IPS-NIHi11 (cell line): Measurements from ENCODE around the gene MAEL.

Experiments used
- DNase-seq: peaks from one replicate; pipeline ENCODE4 v3.0.0; 2012; ENCODE audit warnings: mixed read lengths, low spot score

Gene MAEL

DNA sequence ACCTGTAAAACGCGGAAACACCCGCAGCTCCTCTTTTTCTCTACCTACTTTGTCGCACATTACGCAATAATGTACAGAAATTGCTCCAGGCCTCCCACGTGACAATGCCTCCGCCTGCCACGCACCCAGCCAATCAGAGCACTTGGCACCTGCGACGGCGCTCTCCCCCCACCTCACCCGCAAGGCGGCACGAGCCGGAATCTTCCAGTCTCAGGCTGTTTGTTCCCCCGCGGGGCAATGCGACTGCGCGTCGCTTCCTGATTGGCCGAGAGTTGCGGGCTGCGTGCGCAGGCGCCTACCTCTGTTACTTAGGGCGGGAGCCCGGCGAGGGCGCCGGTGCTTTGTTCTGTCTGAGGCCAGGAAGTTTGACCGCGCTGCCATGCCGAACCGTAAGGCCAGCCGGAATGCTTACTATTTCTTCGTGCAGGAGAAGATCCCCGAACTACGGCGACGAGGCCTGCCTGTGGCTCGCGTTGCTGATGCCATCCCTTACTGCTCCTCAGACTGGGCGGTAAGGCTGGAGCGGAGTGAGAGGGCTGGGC is at the start of gene MAEL:
Gene MAEL (plus strand): TSS at position 307 of the 542 bp plus-strand sequence. CDS start 73 bp downstream, at position 380.
- DNase-seq = no peak

DNA sequence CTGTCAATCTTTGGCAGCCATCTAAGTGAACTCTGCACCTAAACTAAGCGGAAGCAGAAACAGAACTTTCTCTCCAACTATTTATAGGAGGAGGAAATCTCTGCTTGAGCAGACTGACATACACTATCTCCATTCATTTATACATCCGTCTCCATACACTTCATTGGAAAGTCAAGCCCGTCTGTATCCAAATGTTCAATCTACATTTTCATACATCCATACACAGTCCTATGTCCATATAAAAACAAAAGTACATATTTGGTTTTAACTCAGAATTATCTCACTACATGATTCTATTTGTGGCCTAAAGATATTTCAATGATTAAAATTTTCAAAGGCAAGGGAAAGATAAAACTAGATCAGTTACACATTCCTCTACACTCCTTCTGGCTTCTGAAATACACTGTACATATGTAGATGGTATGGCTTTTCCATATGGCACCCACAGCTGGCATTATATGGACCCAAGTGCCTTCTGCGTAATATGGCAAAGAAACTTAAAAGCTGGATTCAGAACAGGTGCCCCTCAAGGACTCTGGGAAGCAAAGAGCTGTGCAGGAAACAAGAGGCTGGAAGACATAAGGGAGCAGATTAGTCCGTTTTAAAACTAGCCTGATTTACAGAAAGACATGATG is 49.2 kb upstream of the MAEL start:
- no peak for DNase-seq

DNA sequence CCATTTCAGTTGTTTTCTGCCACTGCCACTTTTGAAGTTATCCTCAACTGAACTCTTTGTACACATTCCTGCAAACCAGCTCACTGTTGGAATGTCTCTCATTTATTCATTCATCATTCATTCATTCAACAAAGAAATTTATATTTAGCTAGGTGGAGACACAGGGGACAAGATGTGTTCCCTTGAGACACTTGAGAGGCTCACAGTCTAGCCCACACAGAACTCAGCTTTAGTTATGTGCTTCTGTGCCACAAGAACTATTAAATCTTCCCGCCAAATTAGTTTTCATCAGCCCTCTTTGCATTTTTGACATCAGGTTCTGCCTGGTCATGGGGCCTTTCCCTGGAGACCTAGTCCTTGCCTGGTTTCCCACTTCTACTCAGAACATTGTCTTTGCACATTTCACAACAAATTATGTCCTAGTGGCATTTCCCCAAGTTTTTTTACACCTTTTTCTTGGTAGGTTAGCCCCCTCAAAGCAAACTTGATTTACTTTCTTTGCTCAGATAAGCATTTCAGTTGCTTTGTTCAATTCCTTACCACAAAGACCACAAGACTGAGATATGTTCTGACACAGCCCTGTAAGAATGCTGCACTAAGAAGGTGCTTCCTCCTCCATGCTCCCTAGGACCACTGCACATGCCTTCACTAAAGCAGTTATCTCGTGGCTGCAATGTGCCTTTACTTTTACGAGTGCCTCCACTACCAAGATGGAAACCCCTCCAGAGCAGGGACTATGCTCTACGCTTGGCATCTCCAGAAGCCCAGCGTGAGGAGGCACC is 44.7 kb upstream of the MAEL start:
- DNase-seq = no peak

DNA sequence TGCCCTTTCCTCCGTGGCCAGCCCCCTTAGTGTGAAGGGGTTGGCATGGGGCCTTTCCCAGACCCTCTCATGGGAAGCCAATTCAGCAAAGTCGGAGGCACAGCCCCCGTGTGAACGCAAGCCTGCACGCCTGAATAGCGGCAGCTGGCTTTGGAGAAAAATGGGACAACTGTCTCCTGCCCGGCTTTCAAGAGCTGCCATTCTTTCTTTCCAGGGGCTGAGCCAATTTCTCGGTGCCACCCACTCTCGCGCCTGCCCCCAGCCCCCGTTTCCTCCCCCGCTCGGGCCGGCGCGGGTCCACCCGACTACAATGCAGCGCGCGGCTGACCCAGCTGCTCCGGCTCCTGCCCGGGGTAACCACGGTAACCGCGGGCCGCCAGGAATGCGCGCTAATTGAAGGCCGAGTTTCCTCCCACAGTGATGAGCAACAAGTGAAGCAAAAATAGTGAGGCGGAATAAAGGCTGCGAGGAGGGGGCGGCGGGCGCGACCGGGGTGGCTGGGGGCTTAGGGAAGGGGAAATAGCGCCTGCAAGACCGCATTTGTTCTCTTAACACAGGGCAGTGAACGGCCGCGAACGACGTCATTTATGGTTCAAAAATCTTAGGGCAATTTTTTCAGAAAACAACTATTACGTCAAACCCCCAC is 41.6 kb upstream of the MAEL start:
- peak; percentile 80 for DNase-seq

DNA sequence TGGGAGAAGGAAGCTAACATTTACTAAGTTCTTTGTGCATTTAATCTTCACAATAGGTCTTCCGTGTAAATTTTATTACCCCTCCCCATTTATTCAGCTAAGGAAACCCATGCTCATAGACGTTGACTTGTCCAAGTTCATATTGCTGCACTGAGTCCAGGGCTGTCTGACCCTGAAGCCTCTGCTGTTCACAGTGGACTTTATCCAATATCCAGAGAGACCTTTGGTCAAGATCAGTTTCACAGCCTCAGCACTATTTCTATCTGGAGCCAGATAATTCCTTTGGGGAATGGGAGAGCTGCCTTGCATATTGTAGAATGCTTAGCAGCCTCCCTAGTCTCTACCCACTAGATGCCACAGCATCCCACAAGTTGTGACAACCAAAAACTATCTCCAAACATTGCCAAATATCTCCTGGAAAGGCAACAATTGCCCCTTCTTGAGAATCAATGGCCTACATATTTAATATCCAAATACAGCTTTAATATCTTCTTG is 40.2 kb upstream of the MAEL start:
- DNase-seq = no peak

DNA sequence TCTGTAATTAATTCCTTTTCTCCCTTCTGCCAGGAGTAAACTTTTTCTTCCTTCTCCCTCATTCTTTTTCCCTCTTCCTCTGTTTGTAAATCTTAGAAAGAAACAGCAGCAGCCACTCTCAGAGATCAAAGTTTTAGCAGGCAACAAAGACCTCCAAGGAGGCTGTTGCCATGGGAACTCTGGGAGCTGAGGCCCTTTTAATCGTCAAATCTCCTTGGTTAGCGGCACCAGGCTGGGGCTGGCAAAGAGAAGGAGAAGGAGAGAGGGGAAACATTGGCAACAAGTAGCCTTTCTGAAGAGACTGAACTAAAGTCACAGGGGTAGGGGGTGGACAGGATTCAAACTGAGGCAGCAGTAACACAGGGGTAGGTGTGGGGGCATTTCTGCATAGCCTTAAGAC is 38.9 kb upstream of the MAEL start:
- peak; percentile 44 for DNase-seq

DNA sequence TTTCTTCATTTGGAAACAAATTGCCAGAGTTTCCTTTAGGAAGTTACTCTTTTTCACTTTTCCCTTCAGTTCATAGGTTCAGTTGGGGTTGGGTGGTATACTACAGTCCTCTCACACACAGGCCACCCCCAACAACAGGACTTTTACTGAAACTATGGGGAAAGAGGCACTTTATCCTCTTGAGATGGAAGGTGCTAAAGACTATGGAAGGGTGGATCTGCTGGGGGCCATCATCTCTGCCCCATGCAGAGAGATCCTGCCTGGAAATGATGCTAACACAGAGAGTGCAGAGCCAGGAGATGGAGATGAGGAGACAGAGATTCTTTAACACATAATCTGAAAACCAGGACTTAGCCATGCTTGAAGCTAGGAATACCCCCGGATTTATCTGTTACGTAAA is 38.0 kb upstream of the MAEL start:
- no peak for DNase-seq

DNA sequence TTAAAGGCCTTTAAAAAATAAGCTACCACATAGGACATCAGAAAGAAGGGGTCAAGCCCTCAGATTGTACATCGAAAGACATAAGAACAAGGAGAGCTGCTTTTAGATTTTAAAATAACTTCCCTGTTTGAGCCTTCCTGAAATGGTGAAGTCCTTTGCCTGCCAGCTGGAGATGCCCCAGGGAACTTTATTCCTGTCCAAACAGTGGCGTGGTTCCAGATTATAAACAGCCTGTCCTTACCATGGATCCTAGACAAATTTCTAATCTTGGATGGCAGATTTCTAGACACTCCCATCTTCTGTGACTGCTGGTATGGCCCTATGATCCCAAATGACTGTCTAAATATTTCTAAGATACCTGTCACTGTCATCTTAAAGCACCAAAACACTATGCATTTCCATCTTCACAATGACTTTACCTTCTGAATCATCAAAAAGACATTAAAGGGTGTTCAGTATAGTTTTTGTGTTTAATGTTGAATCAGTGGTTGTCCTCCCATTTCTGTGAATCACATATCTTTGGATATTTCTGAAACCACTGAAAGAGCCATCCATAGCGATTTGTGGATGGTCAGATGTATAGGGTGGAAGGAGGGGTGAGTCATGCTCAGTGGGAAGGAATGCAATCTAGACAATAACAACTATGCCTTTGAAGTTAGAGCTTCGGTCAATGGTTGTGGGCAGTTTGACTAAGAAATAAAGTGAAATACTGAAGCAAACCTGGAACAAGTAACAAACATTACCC is 36.9 kb upstream of the MAEL start:
- DNase-seq = peak; percentile 39

DNA sequence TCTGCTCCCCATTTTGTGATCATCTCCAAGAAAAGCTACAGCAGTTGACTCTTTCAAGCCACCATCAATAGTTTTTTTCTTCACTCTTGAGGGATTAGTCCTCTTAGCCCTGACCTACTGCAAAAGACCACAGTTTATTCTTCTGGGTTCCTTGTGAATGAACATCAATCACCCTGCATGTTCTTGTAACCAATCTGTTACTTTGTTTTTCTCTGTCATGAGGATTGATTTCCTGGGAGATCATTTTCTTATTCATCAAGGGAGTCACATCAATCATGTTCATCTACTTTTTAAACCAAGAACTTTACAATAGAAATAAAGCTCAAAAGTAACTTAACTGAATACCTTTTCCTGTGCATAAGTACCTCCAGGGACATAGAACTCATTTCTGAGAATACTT is 35.6 kb upstream of the MAEL start:
- no peak for DNase-seq

DNA sequence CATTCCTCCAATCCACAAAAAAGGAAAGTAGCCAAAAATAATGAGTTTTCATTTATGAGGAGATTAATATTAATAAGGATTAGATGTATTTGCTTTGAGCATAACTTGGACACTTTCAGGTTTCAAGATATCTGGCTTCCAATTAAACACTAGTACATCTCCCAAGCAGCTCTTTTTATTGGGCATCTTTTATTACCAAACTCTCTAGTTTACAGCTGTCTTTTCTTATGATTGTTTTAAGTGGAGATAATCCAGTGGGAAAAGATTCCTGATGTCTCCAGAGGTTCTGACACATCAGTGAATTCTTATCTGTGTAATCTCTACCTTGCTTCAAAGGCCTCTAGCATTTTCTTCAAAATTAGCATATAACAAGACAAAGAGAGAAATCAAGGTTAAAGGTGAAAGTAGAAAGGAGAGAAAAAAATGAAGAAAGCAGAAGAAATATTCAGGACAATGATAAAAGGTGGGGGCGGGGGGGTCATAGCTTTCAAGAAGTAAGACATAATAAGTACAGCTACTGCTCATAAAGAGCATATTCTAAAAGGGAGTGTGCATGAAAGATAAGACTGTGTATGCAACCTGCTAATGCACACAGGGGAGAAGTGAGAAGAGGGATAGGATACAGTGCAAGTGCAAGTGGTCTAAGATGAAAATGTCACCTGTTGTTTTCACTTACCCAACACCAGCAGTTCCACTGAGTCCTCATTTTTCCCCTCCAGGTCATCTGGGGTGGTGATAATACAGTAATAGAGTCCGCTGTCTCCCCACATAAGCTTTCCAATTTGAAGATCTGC is 32.8 kb upstream of the MAEL start:
- no peak for DNase-seq

DNA sequence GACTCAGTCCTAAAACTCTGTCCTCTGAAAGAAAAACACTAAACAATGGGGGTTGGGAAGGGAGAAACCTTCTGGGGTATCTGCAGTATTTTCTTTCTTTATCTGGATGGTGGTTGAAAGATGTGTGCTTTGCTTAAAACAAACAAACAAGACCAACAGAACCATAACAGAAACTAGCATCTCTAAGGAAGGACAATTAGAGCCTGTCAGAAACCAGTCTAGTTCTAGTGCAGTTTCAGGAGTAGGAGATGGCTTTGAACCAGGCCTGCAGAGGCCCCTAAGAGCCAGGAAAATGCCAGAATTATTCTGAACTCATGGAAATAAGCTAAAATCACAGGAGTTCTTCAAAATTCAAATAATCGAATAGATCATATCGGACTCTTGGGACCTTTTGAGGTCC is 32.2 kb upstream of the MAEL start:
- DNase-seq = no peak

DNA sequence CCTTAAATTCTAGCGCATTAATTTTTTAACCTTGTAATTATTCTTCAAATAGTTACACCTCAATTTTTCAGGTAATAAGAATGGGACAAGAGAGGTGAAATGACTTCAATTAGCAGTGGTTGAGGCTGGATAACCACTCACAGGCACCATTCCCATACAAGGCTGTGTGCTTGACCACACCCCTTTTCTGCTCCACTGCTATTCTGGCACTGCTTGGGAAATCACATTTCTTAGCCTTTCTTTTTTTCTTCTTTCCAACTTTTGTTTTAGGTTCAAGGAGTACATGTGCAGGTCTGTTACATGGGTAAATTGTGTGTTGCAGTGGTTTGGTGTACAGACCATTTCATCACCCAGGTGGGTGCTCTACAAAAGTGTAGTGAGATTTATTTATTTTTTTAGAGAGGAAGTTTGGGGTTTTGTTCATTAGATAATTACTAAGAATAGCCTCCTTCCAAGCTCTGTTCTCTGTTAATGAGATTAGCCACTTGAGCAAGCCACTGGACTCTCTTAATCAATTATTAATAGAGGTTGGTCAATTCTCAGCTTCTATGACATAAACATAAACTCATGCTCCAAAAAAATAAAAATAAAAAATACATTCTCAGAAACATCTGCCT is 28.1 kb upstream of the MAEL start:
- DNase-seq = no peak

DNA sequence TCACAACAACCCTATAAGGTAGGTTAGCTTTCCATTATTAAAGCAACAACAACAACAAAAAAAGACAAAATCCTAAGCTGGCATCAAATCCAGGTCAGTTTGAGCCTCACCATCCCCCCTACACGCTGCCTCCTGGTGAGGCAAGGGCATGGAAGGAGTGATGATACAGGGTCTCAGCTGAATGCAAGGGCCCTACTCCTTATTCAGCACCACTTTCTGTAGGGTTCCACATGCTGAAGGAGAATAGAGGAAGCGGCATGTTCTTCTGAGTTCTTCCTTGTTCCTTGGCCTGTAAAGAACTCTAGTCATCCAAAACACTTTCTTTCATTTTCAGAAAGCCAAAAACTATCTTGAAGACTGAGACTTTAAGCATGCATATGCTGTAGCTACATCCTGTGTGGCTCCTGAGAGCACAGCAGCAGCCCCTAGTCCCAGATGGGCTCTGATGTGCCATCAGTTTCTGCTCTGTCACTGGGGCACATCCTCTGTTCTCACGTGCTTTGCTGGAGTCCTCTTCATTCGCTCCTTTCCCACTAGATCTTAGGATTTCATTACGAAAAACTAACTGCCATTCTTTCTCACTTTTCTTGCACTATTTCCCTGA is 19.9 kb upstream of the MAEL start:
- DNase-seq = no peak

DNA sequence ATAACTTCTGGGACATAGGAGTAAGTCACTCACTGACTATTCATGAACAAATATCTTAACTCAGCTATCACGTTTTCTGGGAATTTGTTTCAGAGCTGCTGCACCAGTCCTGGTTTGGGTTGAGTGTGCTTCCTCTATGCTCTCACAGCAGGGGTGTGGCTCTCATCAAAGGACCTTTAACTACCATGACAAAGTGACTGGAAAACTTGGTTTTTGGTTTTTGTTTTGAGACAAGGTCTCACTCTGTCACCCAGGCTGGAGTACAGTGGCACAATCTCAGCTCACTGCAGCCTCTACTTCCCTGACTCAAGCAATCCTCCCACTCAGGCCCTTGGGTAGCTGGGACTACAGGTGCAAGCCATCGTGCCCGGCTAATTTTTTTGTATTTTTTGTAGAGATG is 17.8 kb upstream of the MAEL start:
- DNase-seq = no peak

DNA sequence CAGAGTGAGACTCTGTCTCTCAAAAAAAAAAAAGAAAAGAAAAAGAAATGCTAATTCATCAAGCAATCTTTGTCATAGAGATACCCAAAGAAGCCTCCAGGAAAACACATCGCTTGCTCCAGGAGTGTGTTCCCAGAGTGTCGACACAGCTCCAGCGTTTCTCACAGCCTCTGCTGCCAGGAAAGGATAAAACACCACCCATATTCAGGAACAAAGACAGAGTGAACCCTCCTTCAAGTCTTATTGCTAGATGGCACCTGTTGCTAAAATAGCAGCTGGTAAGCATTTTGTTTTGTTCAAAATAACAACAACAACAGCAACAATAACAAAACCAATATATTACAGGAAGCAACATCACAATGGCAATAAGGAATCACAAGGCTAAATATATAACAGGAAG is 16.9 kb upstream of the MAEL start:
- no peak for DNase-seq

DNA sequence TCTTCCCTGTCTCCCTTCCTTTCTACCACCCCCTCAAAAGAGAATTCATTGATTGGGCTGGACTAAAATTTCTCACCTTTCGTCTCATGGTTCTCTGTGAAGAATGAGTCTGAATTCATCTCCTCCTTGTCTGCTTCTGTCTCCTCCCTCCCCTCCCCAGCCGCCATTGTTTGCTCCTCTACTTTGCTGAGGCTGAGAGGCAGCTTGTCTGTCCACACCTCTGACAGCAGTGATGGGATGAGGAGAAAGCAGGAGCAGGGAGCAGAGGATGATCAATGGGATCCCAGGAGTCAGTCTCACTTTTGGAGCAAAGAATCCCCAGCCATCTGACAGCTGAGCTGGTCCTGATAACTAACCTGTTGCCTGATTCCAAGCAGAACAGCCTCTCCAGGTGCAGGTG is 16.3 kb upstream of the MAEL start:
- DNase-seq = no peak

DNA sequence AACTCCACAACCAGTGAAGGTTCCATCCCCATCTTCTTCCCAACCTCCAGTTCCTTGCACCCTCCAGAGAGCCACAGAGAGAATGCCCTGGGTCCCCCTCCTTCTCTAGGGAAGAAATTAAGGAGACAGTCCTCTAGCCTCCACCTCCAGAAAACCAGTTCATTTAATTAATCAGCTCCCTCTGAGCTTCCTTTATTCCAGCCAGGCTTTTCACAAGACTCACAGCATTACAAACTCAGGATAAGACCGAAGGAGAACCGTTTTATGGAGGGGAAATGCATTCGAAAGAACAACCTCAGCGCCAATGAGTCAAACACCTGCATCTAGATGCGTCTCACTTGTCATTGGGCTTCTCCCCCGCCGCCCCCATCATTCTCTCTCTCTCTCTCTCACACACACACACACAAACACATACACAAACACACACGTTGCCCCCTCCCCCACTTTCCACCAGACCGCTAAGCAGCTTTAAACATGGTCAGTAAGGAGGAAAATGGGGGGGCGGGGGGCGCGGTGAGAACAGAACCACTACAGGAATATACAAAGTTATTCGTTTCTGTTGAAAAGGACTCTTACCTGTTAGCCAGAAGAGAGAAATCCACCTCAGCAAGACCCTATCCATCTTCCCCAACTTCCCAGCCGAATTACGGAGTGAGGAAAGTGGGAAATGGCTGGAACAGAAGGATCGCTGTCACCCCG is 14.3 kb upstream of the MAEL start:
- DNase-seq = no peak

DNA sequence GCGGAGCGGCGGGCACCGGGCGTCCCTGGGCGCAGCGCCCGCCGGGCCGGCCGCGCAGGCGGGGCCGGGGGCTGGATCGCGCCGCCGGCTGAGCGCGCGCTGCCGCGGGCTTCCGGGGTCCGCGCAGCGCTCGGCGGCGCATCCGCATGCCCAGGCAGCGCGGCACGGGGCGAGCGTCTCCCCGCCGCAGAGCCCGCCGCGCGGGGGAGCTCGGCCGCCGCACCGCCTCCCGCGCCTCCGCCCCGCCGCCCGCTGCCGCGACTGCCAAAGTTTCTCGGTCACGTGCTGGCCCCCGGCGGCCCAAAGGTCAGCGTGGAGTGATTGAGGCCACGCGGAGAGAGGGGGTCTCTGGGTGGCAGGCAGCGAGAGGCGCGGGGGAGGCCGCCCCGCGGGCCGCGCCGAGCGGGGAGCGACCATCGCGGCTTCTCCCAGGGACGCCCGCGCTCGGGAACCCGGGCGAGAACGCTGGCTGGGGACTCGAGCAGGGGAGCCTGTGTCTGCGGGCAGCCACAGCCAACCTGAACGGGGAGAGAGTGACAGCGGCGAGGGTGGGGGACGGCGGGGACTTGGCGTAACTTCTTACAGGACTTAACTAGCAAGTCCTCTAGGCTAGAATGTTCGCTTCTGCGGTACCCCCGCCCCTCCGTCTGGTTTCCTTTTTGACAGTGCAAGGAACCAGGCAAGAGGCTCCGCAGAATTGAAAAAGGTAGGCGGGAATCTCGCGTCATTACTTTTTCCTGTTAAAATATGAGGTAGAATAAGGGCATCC is 13.5 kb upstream of the MAEL start, which contains the start of gene ILDR2:
Gene ILDR2 (minus strand): TSS at position 180 of the 769 bp plus-strand sequence. CDS start 272 bp downstream, outside the sequence.
- peak; percentile 77 for DNase-seq

DNA sequence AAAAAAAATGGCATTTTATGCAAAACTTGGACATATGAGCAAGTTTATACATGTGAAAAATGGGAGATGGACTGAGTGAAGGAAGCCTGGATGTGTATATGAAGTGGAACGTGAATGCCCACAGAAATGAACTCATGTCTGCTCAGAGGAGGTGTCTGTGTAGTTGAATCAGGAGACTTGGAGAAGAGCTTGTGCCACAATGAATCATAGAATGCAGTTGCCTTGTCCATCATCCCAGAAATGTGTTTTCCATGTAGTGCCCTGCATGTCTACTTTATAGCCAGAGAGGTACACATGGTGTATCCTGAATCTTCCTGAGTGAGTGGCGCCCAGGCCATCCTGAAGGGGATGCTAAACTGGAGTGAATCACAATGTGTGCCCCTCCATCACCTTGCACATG is 11.1 kb upstream of the MAEL start:
- no peak for DNase-seq
